ENCODE results near the gene PTPN13. TPM values are rescaled to one million over a fixed set of nuclear protein-coding genes. Genes with fewer than 3 reads are reported as not detected.

PTPN13 gene
- total and polyA plus RNA-seq, 4 donors = 0.36 to 3.2 (median 1.2) TPM

GRCh38 chr4:86741846-86742245 lies 147.7 kb downstream of the PTPN13 start:
- no peaks in the 10 kb centered on the region for H3K4me1 ChIP-seq (ENCODE audit: control insufficient read depth in 4 of 4, insufficient read depth in 4 of 4, low read length in 3 of 4)
- no peak overlapping the region for H3K9ac ChIP-seq (ENCODE audit: low read depth in 1 of 2, low read length in 2 of 2)
- H3K27me3 ChIP-seq (ENCODE audit: control insufficient read depth in 4 of 4, insufficient read depth in 4 of 4, low read length in 3 of 4) = no peaks in the 10 kb centered on the region
- H3K27ac ChIP-seq (ENCODE audit: low read depth in 1 of 2, low read length in 2 of 2) = no peak overlapping the region
- H3K36me3 ChIP-seq (ENCODE audit: control insufficient read depth in 4 of 4, insufficient read depth in 3 of 4, low read depth in 1 of 4, low read length in 3 of 4) = no peaks in the 10 kb centered on the region
- H3K4me3 ChIP-seq (ENCODE audit: low read depth in 1 of 3, low read length in 3 of 3) = no peak overlapping the region
- WGBS = 65% methylated on average over 1 of the region's 1 CpG
- TF ChIP-seq, protein P1, sequence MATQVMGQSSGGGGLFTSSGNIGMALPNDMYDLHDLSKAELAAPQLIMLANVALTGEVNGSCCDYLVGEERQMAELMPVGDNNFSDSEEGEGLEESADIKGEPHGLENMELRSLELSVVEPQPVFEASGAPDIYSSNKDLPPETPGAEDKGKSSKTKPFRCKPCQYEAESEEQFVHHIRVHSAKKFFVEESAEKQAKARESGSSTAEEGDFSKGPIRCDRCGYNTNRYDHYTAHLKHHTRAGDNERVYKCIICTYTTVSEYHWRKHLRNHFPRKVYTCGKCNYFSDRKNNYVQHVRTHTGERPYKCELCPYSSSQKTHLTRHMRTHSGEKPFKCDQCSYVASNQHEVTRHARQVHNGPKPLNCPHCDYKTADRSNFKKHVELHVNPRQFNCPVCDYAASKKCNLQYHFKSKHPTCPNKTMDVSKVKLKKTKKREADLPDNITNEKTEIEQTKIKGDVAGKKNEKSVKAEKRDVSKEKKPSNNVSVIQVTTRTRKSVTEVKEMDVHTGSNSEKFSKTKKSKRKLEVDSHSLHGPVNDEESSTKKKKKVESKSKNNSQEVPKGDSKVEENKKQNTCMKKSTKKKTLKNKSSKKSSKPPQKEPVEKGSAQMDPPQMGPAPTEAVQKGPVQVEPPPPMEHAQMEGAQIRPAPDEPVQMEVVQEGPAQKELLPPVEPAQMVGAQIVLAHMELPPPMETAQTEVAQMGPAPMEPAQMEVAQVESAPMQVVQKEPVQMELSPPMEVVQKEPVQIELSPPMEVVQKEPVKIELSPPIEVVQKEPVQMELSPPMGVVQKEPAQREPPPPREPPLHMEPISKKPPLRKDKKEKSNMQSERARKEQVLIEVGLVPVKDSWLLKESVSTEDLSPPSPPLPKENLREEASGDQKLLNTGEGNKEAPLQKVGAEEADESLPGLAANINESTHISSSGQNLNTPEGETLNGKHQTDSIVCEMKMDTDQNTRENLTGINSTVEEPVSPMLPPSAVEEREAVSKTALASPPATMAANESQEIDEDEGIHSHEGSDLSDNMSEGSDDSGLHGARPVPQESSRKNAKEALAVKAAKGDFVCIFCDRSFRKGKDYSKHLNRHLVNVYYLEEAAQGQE (IDR thresholded peaks at IDR 0.05) = no peak
- no peak for TF ChIP-seq FOXA1 (IDR thresholded peaks at IDR 0.05)
- no peak for TF ChIP-seq GABPA (IDR thresholded peaks at IDR 0.05 in 1 of 2, conservative IDR thresholded peaks at IDR 0.05 in 1 of 2)
- TF ChIP-seq FOXA2 (IDR thresholded peaks at IDR 0.05) = no peak
- no peak for TF ChIP-seq HNF4G (IDR thresholded peaks at IDR 0.05)
- no peak for DNase-seq (ENCODE audit: low spot score)
- no peaks in the 10 kb centered on the region for H3K9me3 ChIP-seq (ENCODE audit: control insufficient read depth in 4 of 4, low read length in 3 of 4)

GRCh38 chr4:86744570-86744969 lies 150.5 kb downstream of the PTPN13 start:
- no peak overlapping the region for H3K27ac ChIP-seq (ENCODE audit: low read depth in 1 of 2, low read length in 2 of 2)
- WGBS = 80% methylated on average over 2 of the region's 2 CpGs
- TF ChIP-seq GABPA (IDR thresholded peaks at IDR 0.05 in 1 of 2, conservative IDR thresholded peaks at IDR 0.05 in 1 of 2) (no peak), SP1 (IDR thresholded peaks at IDR 0.05) (no peak), HNF4A (conservative IDR thresholded peaks at IDR 0.05) (no peak), JUND (IDR thresholded peaks at IDR 0.05) (no peak), FOXA1 (IDR thresholded peaks at IDR 0.05) (no peak), HNF4G (IDR thresholded peaks at IDR 0.05) (no peak), RAD21 (IDR thresholded peaks at IDR 0.05) (no peak), TAF1 (conservative IDR thresholded peaks at IDR 0.05) (no peak), FOXA2 (IDR thresholded peaks at IDR 0.05) (no peak), RXRA (IDR thresholded peaks at IDR 0.05) (no peak), YY1 (IDR thresholded peaks at IDR 0.05) (no peak)
- TF ChIP-seq, protein P2, sequence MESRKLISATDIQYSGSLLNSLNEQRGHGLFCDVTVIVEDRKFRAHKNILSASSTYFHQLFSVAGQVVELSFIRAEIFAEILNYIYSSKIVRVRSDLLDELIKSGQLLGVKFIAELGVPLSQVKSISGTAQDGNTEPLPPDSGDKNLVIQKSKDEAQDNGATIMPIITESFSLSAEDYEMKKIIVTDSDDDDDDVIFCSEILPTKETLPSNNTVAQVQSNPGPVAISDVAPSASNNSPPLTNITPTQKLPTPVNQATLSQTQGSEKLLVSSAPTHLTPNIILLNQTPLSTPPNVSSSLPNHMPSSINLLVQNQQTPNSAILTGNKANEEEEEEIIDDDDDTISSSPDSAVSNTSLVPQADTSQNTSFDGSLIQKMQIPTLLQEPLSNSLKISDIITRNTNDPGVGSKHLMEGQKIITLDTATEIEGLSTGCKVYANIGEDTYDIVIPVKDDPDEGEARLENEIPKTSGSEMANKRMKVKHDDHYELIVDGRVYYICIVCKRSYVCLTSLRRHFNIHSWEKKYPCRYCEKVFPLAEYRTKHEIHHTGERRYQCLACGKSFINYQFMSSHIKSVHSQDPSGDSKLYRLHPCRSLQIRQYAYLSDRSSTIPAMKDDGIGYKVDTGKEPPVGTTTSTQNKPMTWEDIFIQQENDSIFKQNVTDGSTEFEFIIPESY (IDR thresholded peaks at IDR 0.05) = no peak
- TF ChIP-seq, protein P3, sequence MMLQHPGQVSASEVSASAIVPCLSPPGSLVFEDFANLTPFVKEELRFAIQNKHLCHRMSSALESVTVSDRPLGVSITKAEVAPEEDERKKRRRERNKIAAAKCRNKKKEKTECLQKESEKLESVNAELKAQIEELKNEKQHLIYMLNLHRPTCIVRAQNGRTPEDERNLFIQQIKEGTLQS (IDR thresholded peaks at IDR 0.05) = no peak
- TF ChIP-seq, protein P1 (IDR thresholded peaks at IDR 0.05) = no peak
- TF ChIP-seq, protein P4, sequence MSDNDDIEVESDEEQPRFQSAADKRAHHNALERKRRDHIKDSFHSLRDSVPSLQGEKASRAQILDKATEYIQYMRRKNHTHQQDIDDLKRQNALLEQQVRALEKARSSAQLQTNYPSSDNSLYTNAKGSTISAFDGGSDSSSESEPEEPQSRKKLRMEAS (IDR thresholded peaks at IDR 0.05) = no peak
- H3K36me3 ChIP-seq (ENCODE audit: control insufficient read depth in 4 of 4, insufficient read depth in 3 of 4, low read depth in 1 of 4, low read length in 3 of 4) = no peaks in the 10 kb centered on the region
- no peak overlapping the region for H3K4me3 ChIP-seq (ENCODE audit: low read depth in 1 of 3, low read length in 3 of 3)
- H3K9ac ChIP-seq (ENCODE audit: low read depth in 1 of 2, low read length in 2 of 2) = no peak overlapping the region
- DNase-seq (ENCODE audit: low spot score) = no peak
- no peaks in the 10 kb centered on the region for H3K4me1 ChIP-seq (ENCODE audit: control insufficient read depth in 4 of 4, insufficient read depth in 4 of 4, low read length in 3 of 4)
- H3K9me3 ChIP-seq (ENCODE audit: control insufficient read depth in 4 of 4, low read length in 3 of 4) = no peaks in the 10 kb centered on the region
- no peaks in the 10 kb centered on the region for H3K27me3 ChIP-seq (ENCODE audit: control insufficient read depth in 4 of 4, insufficient read depth in 4 of 4, low read length in 3 of 4)

Data from liver (tissue), 9 donors.